Smooth muscle cell (in vitro differentiated cells): ENCODE data around the gene TTLL10. TPM values are rescaled to one million over a fixed set of nuclear protein-coding genes. Genes with fewer than 3 reads are reported as not detected.

ENCODE experiments used
- DNase-seq: peaks from one replicate; lab custom pipeline; 2025; ENCODE audit not compliant: unreplicated experiment; lab: John Stamatoyannopoulos, UW
- H2AFZ ChIP-seq: fragments of 200-600 bp; sonication (generic); 2 replicates; pipeline ENCODE4 v1.6.0; 2016; ENCODE audit warnings: antibody characterized with exemption, low read depth, mild to moderate bottlenecking
- H3F3A ChIP-seq: fragments of 200-600 bp; sonication (generic); 2 replicates; pipeline ENCODE4 v1.6.0; 2017; ENCODE audit warnings: antibody characterized with exemption, low read depth
- H3K27ac ChIP-seq: fragments of 200-600 bp; sonication (generic); 2 replicates; pipeline ENCODE4 v1.5.1; 2016; ENCODE audit warnings: low read depth, mild to moderate bottlenecking
- H3K27me3 ChIP-seq: fragments of 200-600 bp; sonication (generic); 2 replicates; pipeline ENCODE4 v1.6.1; 2016; ENCODE audit warnings: low read depth, mild to moderate bottlenecking
- H3K36me3 ChIP-seq: fragments of 200-600 bp; sonication (generic); 2 replicates; pipeline ENCODE4 v1.5.1; 2016; ENCODE audit warnings: low read depth
- H3K4me1 ChIP-seq: fragments of 200-600 bp; sonication (generic); 2 replicates; pipeline ENCODE4 v1.5.1; 2016; ENCODE audit warnings: low read depth
- H3K4me2 ChIP-seq: fragments of 200-600 bp; sonication (generic); 2 replicates; pipeline ENCODE4 v1.6.0; 2016; ENCODE audit warnings: mild to moderate bottlenecking
- H3K4me3 ChIP-seq: fragments of 200-600 bp; sonication (generic); 2 replicates; pipeline ENCODE4 v1.5.1; 2016; ENCODE audit warnings: mild to moderate bottlenecking
- H3K79me2 ChIP-seq: fragments of 200-600 bp; sonication (generic); 2 replicates; pipeline ENCODE4 v1.6.0; 2016; ENCODE audit warnings: low read depth, mild to moderate bottlenecking
- H3K9ac ChIP-seq: fragments of 200-600 bp; sonication (generic); 2 replicates; pipeline ENCODE4 v1.6.0; 2016; ENCODE audit warnings: low read depth
- H3K9me3 ChIP-seq: fragments of 200-600 bp; sonication (generic); replicated peaks from 2 replicates; pipeline ENCODE4 v1.5.1; 2016; ENCODE audit warnings: low read depth
- H4K20me1 ChIP-seq: fragments of 200-600 bp; sonication (generic); 2 replicates; pipeline ENCODE4 v1.6.0; 2016; ENCODE audit warnings: low read depth
- CTCF ChIP-seq: fragments of 200-600 bp; sonication (generic); IDR thresholded peaks from 2 replicates; pipeline ENCODE4 v1.5.1; 2017; ENCODE audit warnings: borderline replicate concordance, mild to moderate bottlenecking, antibody characterized with exemption; ENCODE audit not compliant: insufficient read depth, poor library complexity, severe bottlenecking
- WGBS: methylation state at CpG from one replicate; pipeline ENCODE4 v1.1.7; 2016; ENCODE audit warnings: low lambda C conversion rate; 5-methylcytosine and 5-hydroxymethylcytosine counted together
- polyA plus RNA-seq: library from polyadenylated mRNA; unstranded; fragments of >200 nt; fragmentation: Nextera tagmentation; extraction: Ambion mirVana; gene quantifications from 2 replicates; pipeline ENCODE4 v1.2.1, GENCODE V29; 2016
- total RNA-seq: library from RNA; depleted of rRNA; stranded (reverse); fragments of >200 nt; gene quantifications from 2 replicates; pipeline ENCODE4 v1.2.3, GENCODE V29; 2014

Gene TTLL10
- total and polyA plus RNA-seq, 2 experiments from 2014 or later = not detected

- no peak for TF ChIP-seq CTCF
- Histone ChIP-seq H3K4me1 (peaks cover 12% of the 10 kb centered on the region), H3K4me3 (peak overlapping the region; percentile 38), H3K9me3 (no peaks in the 10 kb centered on the region), H3K36me3 (no peaks in the 10 kb centered on the region), H3K79me2 (no peaks in the 10 kb centered on the region), H3F3A (no peaks in the 10 kb centered on the region), H3K27me3 (peaks cover 10% of the 10 kb centered on the region), H3K4me2 (no peak overlapping the region), H3K9ac (no peak overlapping the region), H3K27ac (no peak overlapping the region), H2AFZ (no peak overlapping the region), H4K20me1 (no peaks in the 10 kb centered on the region)
- DNase-seq = no peak
- WGBS = 85% methylated on average over 23 of the region's 23 CpGs
These were observed 7.7 kb upstream of the TTLL10 start for GRCh38 chr1:1165900-1166421.

GRCh38 chr1:1166642-1167397 lies 6.9 kb upstream of the TTLL10 start:
- H2AFZ ChIP-seq = no peak overlapping the region
- no peaks in the 10 kb centered on the region for H3K36me3 ChIP-seq
- H3K27me3 ChIP-seq = peaks cover 10% of the 10 kb centered on the region
- H3F3A ChIP-seq = no peaks in the 10 kb centered on the region
- H4K20me1 ChIP-seq = no peaks in the 10 kb centered on the region
- H3K27ac ChIP-seq = no peak overlapping the region
- no peaks in the 10 kb centered on the region for H3K9me3 ChIP-seq
- H3K9ac ChIP-seq = no peak overlapping the region
- TF ChIP-seq CTCF = no peak
- WGBS = 96% methylated on average over 23 of the region's 44 CpGs
- H3K4me2 ChIP-seq = no peak overlapping the region
- H3K79me2 ChIP-seq = no peaks in the 10 kb centered on the region
- DNase-seq = no peak
- H3K4me3 ChIP-seq = no peak overlapping the region
- H3K4me1 ChIP-seq = peaks cover 12% of the 10 kb centered on the region

GRCh38 chr1:1167398-1167821 lies 6.3 kb upstream of the TTLL10 start:
- Histone ChIP-seq H3K79me2 (no peaks in the 10 kb centered on the region), H3K27me3 (peaks cover 6% of the 10 kb centered on the region), H3F3A (no peaks in the 10 kb centered on the region), H3K27ac (no peak overlapping the region), H3K4me3 (no peak overlapping the region), H4K20me1 (no peaks in the 10 kb centered on the region), H3K9me3 (no peaks in the 10 kb centered on the region), H3K9ac (no peak overlapping the region), H3K36me3 (no peaks in the 10 kb centered on the region), H2AFZ (no peak overlapping the region), H3K4me2 (no peak overlapping the region), H3K4me1 (peaks cover 12% of the 10 kb centered on the region)
- no peak for TF ChIP-seq CTCF
- WGBS = 95% methylated on average over 20 of the region's 20 CpGs
- DNase-seq = no peak
